GM12891 (cell line): ENCODE measurements around the gene APOBEC3F.

Source experiments
- POLR2A ChIP-seq: IDR thresholded peaks from 2 replicates; pipeline ENCODE4 v1.6.1; 2011; ENCODE audit warnings: low read depth, low read length, control low read depth
- POLR2AphosphoS5 ChIP-seq: IDR thresholded peaks from 2 replicates; pipeline ENCODE4 v1.6.1; 2011; ENCODE audit warnings: low read depth, low read length, control low read depth
- POU2F2 ChIP-seq: IDR thresholded peaks from 2 replicates; pipeline ENCODE4 v1.6.1; 2011; ENCODE audit warnings: low read depth, mild to moderate bottlenecking, control low read depth, low read length, moderate library complexity
- SPI1 ChIP-seq: IDR thresholded peaks from 2 replicates; pipeline ENCODE4 v1.6.1; 2011; ENCODE audit warnings: low read depth, low read length, control low read depth
- TAF1 ChIP-seq: IDR thresholded peaks from 2 replicates; pipeline ENCODE4 v1.6.1; 2011; ENCODE audit warnings: low read depth, low read length, control low read depth

DNA sequence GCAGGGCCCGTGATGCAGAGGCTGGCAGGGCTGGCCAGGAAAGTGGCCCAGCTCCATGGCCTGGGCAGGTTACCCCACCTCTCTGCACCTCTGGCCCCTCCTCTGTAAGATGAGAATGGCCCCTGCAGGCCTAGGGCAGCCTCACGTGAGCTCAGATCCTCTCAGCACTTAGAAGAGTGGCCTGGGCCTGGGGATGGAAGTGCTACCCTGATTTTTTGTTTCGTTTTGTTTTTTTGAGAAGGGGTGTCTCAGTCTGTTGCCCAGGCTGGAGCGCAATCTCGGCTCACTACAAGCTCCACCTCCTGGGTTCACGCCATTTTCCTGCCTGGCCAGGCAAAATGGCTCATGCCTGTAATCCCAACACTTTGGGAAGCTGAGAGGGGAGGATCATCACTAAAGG, 57.4 kb downstream of the APOBEC3F start:
- no peak for TF ChIP-seq POLR2AphosphoS5
- no peak for TF ChIP-seq SPI1
- TF ChIP-seq TAF1: no peak
- no peak for TF ChIP-seq POU2F2
- TF ChIP-seq POLR2A: no peak
